GM18499 (cell line): ENCODE data around the gene NUDT17.
"Not testable (repeated sequence)": the region's sequence is repeated elsewhere in the genome, so short reads cannot be mapped to it uniquely, and the experiment has no call there.

Source experiments
- ATAC-seq: cut with Tn5 transposase; IDR thresholded peaks from one replicate; pipeline ENCODE4 v1.9.1; 2021; ENCODE audit warnings: moderate number of reproducible peaks; ENCODE audit not compliant: insufficient read depth, unreplicated experiment

NUDT17 gene

GRCh38 chr1:145845514-145846161, at the start of gene NUDT17:
Gene NUDT17, plus strand, starts transcription at chr1:145845630. Its CDS starts 11 bp downstream, at chr1:145845641.
- ATAC-seq, result no peak

- no peak for ATAC-seq
These were observed 48.7 kb upstream of the NUDT17 start for GRCh38 chr1:145796753-145797152.

GRCh38 chr1:145799806-145800205, 45.6 kb upstream of the NUDT17 start:
- ATAC-seq, result no peak

GRCh38 chr1:145804235-145805045, 41.0 kb upstream of the NUDT17 start:
- ATAC-seq, result no peak

GRCh38 chr1:145805057-145805456, 40.4 kb upstream of the NUDT17 start:
- ATAC-seq, result no peak

GRCh38 chr1:145806408-145806807, 39.0 kb upstream of the NUDT17 start:
- no peak for ATAC-seq

- no peak for ATAC-seq
These were observed 38.6 kb upstream of the NUDT17 start for GRCh38 chr1:145806844-145807243.

- ATAC-seq, result not testable (repeated sequence)
These were observed 32.2 kb upstream of the NUDT17 start for GRCh38 chr1:145812977-145813810.

GRCh38 chr1:145818095-145818494, 27.3 kb upstream of the NUDT17 start:
- not testable (repeated sequence) for ATAC-seq

GRCh38 chr1:145822779-145823331, 22.6 kb upstream of the NUDT17 start:
- ATAC-seq, result not testable (repeated sequence)

- no peak for ATAC-seq
These were observed 21.6 kb upstream of the NUDT17 start, which contains the start of the genes POLR3C and RNF115 for GRCh38 chr1:145823565-145824498. Gene POLR3C, plus strand, starts transcription at chr1:145824200. Its CDS starts 1,577 bp downstream, at chr1:145825777. Gene RNF115, minus strand, starts transcription at chr1:145824095. Its CDS starts 222 bp downstream, at chr1:145823873.

- no peak for ATAC-seq
These were observed 21.0 kb upstream of the NUDT17 start for GRCh38 chr1:145824499-145824842.

GRCh38 chr1:145826030-145826429, 19.4 kb upstream of the NUDT17 start:
- ATAC-seq, result no peak

- ATAC-seq, result no peak
These were observed 17.5 kb upstream of the NUDT17 start for GRCh38 chr1:145827966-145828365.

- no peak for ATAC-seq
These were observed 16.9 kb upstream of the NUDT17 start for GRCh38 chr1:145828367-145829026.

- ATAC-seq, result not testable (repeated sequence)
These were observed 14.6 kb upstream of the NUDT17 start for GRCh38 chr1:145830810-145831209.

- no peak for ATAC-seq
These were observed 7.8 kb upstream of the NUDT17 start for GRCh38 chr1:145837656-145838055.

GRCh38 chr1:145843031-145843430, 2.4 kb upstream of the NUDT17 start:
- ATAC-seq, result no peak

GRCh38 chr1:145845144-145845513, 301 bp upstream of the NUDT17 start:
- ATAC-seq, result peak; percentile 53
